Prostate gland (tissue), 2 donors: Measurements from ENCODE around the gene CDHR1. TPM values are rescaled to one million over a fixed set of nuclear protein-coding genes. Genes with fewer than 3 reads are reported as not detected.

Experiments
- DNase-seq: peaks from one replicate; pipeline ENCODE4 v3.0.0-alpha.2; 2019; ENCODE audit warnings: low spot score
- H3K27ac ChIP-seq, 2 donors: fragments of 200-600 bp; sonication (generic); 2 replicates each; pipeline ENCODE4 v1.5.1; 2017 to 2019
- H3K27me3 ChIP-seq: fragments of 200-600 bp; sonication (generic); replicated peaks from 2 replicates; pipeline ENCODE4 v1.5.1; 2019; ENCODE audit not compliant: insufficient read depth
- H3K36me3 ChIP-seq, 2 donors: fragments of 200-600 bp; sonication (generic); 1 replicate in 1 of 2; 2 replicates in 1 of 2; pipeline versions ENCODE4 v1.5.1 to v1.8.1; 2017 to 2019
- H3K4me1 ChIP-seq: fragments of 200-600 bp; sonication (generic); replicated peaks from 2 replicates; pipeline ENCODE4 v1.5.1; 2019
- H3K4me3 ChIP-seq, 2 donors: fragments of 200-600 bp; sonication (generic); 2 replicates each; pipeline ENCODE4 v1.5.1; 2017 to 2019
- H3K9me3 ChIP-seq: fragments of 200-600 bp; sonication (generic); 2 replicates; pipeline ENCODE4 v1.5.1; 2017
- CTCF ChIP-seq, 4 experiments: fragments of 200-600 bp in 2 of 4; fragments of 450-650 bp in 2 of 4; sonication (generic) in 2 of 4; IDR thresholded peaks; 1 replicate in 3 of 4; 2 replicates in 1 of 4; pipeline ENCODE4 v1.5.1; 2016 to 2019; ENCODE audit warnings: antibody characterized with exemption in 4 of 4, mild to moderate bottlenecking in 2 of 4, moderate library complexity in 2 of 4
- POLR2A ChIP-seq: fragments of 450-650 bp; IDR thresholded peaks from one replicate; pipeline ENCODE4 v1.6.1; 2016; ENCODE audit warnings: antibody characterized with exemption, mild to moderate bottlenecking
- POLR2AphosphoS5 ChIP-seq: sonication (generic); formaldehyde crosslinking; IDR thresholded peaks from one replicate; pipeline ENCODE4 v1.6.1; 2017; ENCODE audit warnings: antibody characterized with exemption
- WGBS: methylation state at CpG from one replicate; pipeline ENCODE4 v1.1.5; 2018; 5-methylcytosine and 5-hydroxymethylcytosine counted together
- intact Hi-C: fragments of 100-400 bp; cut with DNase I; formaldehyde crosslinking; loops from one replicate; pipeline ENCODE4 v1.14.2; 2022
- total RNA-seq, 2 donors: library from RNA; depleted of rRNA; stranded (reverse); fragments of >200 nt; gene quantifications; one replicate each; pipeline ENCODE4 v1.1.0, GENCODE V29; 2016

Gene CDHR1
- total RNA-seq, 2 donors from 2014 or later: 0.45 to 0.82 TPM

DNA sequence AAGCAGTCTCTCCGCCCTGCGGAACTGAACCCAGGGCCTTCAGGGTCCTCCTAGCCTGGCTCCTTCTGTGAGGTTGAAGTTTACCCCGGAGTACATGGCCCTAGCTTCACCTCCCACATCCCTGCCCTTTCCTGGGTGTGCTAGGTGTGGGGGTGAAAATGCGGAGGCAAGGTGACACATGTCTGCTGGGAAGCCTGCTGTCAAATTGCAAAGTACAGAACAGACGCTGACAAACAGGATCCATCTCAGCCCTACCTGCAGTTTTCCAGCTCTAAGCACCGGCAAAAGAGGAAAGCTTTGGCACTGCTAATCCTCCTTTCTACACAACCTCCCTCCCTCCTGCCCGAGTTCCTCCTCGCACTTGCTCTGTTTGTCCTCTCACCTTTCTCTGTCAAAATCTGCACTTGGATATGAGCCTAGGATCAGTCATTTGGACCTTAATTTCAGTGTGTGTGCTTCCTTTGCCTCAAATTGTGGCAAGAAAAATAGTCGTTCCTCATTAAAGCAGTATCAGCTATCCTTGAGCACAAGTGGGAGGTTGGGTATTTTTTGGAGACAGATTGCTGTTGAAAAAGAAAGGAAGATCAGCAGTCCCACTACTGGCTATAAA is 35.2 kb upstream of the CDHR1 start:
- no peak for TF ChIP-seq POLR2AphosphoS5
- no peak for TF ChIP-seq CTCF (IDR thresholded peaks at IDR 0.05)
- no peak for TF ChIP-seq POLR2A
- H3K9me3 ChIP-seq: no peaks in the 10 kb centered on the region
- H3K4me1 ChIP-seq: no peaks in the 10 kb centered on the region
- intact Hi-C loops: no loop called here
- DNase-seq: no peak
- H3K27ac ChIP-seq: no peak overlapping the region
- 43% methylated on average over 9 of the region's 9 CpGs for WGBS
- no peaks in the 10 kb centered on the region for H3K36me3 ChIP-seq
- H3K27me3 ChIP-seq: no peaks in the 10 kb centered on the region
- H3K4me3 ChIP-seq: no peak overlapping the region

GRCh38 chr10:84160663-84161362 is 33.5 kb upstream of the CDHR1 start:
- intact Hi-C loops: no loop called here
- 50% methylated on average over 6 of the region's 6 CpGs for WGBS
- Histone ChIP-seq H3K4me1 (no peaks in the 10 kb centered on the region), H3K36me3 (no peaks in the 10 kb centered on the region), H3K4me3 (no peak overlapping the region), H3K27ac (no peak overlapping the region), H3K9me3 (no peaks in the 10 kb centered on the region), H3K27me3 (no peaks in the 10 kb centered on the region)
- no peak for DNase-seq
- TF ChIP-seq POLR2AphosphoS5: no peak
- TF ChIP-seq CTCF (IDR thresholded peaks at IDR 0.05): no peak
- TF ChIP-seq POLR2A: no peak

DNA sequence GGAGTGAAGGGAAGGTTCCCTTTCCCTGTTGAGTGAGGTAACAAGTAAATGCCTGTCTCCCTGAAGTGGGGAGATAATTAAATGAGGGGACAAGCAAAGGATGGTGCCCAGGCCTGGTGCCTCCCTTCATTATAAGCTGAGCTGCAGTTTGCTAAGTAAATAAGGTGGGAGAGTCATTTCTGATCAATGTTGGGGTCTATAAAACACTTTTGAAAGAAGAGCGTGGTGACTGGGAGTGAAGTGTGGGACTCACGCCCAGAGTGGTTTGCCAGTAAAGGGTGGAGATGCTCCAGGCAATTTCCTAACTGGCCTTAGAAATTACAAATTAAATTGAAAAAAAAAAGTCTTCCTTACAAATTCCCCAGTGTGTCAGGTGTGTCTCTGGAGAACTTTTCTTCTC is 30.3 kb upstream of the CDHR1 start:
- WGBS: 21% methylated on average over 2 of the region's 2 CpGs
- TF ChIP-seq CTCF (IDR thresholded peaks at IDR 0.05) (no peak), POLR2AphosphoS5 (no peak), POLR2A (no peak)
- H3K36me3 ChIP-seq: no peaks in the 10 kb centered on the region
- H3K4me3 ChIP-seq: no peak overlapping the region
- no peaks in the 10 kb centered on the region for H3K4me1 ChIP-seq
- H3K27me3 ChIP-seq: no peaks in the 10 kb centered on the region
- no peak for DNase-seq
- no peak overlapping the region for H3K27ac ChIP-seq
- H3K9me3 ChIP-seq: no peaks in the 10 kb centered on the region
- intact Hi-C loops: no loop called here

GRCh38 chr10:84164442-84164841 is 29.9 kb upstream of the CDHR1 start:
- intact Hi-C loops: no loop called here
- TF ChIP-seq POLR2A: no peak
- no peak for TF ChIP-seq POLR2AphosphoS5
- TF ChIP-seq CTCF (IDR thresholded peaks at IDR 0.05): no peak
- no peaks in the 10 kb centered on the region for H3K36me3 ChIP-seq
- H3K27me3 ChIP-seq: no peaks in the 10 kb centered on the region
- DNase-seq: no peak
- H3K27ac ChIP-seq: no peak overlapping the region
- WGBS: 39% methylated on average over 2 of the region's 2 CpGs
- H3K9me3 ChIP-seq: no peaks in the 10 kb centered on the region
- H3K4me3 ChIP-seq: no peak overlapping the region
- no peaks in the 10 kb centered on the region for H3K4me1 ChIP-seq
